ENCODE data around the gene RAB3GAP1. TPM values are rescaled to one million over a fixed set of nuclear protein-coding genes. Genes with fewer than 3 reads are reported as not detected.
A peak's percentile ranks its signal among the peaks of the same experiment; 100 is the strongest.

RAB3GAP1 gene
- polyA plus RNA-seq, 10 donors, result 31.2 to 43.6 (median 34.7) TPM

DNA sequence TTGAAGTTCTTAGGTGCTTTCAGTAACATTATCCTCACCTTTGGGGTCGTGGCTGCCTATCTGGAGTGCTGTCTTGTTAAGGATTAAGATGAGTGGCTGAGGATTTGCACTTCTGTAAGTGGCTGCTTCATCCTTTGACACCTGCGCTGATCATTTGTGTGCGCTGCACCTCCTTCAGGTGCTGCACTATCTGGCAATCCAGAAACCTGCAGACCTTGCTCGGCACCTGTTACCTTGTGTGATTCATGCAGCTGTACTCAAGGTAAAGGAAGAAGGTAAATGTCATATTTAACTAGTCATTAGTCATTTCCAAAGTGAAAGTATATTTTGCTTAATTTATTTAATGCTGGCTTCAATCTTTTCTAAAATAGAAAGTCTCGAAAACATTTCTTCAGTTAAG lies 110.3 kb downstream of the RAB3GAP1 start:
- DNase-seq, result no peak

GRCh38 chr2:135162786-135163185 lies 110.7 kb downstream of the RAB3GAP1 start:
- DNase-seq, result peak in 2 of 3 donors; percentile 7 to 11

GRCh38 chr2:135163306-135163705 lies 111.2 kb downstream of the RAB3GAP1 start:
- DNase-seq, result no peak

GRCh38 chr2:135163901-135164300 lies 111.8 kb downstream of the RAB3GAP1 start:
- no peak for DNase-seq

- DNase-seq, result no peak
These were observed 112.3 kb downstream of the RAB3GAP1 start for GRCh38 chr2:135164431-135164830.

DNA sequence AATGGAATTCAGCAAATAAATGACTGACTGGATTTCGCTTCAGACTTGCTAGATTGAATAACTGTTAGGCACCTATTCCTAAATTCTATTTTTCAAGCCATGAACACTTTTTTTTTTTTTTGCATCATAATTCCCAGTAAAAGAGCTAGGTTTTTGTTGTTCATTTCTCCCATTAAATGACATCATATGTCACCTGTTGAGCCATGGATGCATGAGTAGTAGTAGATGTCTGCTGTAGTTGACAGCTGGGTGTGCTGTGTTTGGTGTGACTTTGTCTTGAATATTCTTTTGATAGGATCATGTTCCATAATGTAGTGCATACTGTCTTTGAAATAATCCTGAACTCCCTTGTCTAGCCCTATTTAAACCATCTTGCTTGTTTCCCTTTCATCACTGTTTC lies 115.2 kb downstream of the RAB3GAP1 start:
- DNase-seq, result no peak

- no peak for DNase-seq
These were observed 116.2 kb downstream of the RAB3GAP1 start for GRCh38 chr2:135168204-135168856.

DNA sequence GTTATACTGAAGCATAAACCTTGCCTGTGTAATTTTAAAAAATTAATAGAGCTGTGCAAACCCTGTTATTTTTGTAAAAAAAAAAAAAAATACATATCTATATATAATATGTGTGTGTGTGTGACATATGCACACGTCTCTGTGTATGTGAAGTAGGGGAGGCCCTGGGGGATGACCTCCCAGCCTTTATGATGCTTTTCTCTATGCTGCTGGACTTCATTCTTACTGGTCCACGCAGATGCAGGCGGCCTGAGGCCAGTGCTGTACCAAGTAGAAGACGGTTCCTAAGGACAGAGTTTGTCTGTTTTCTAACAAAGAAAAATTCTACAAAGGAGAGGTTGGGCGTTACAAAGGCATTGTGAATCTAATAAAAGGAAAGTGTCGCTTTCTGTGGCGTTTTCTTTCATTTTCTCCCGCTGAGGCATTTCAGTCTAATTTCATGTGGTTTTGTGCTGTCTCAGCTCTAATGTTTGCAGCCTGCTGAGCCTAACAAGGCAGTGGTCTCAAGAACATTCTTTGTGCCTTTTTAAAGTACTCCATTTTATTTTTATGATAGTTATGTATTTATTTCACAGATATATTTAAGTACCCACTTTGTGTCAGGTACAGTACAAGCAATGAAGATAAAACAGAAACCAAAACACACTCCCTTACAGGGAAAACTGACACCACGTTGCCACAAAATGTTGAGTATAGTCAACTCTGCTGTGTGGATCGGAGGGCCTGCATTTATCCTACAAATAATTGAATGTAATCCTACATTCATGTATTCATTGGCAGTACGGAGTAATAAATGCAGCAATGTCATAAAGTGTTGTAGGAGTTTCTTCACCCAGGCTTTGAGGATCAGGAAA lies 118.0 kb downstream of the RAB3GAP1 start:
- DNase-seq, result no peak

- no peak for DNase-seq
These were observed 122.1 kb downstream of the RAB3GAP1 start for GRCh38 chr2:135174049-135174809.

DNA sequence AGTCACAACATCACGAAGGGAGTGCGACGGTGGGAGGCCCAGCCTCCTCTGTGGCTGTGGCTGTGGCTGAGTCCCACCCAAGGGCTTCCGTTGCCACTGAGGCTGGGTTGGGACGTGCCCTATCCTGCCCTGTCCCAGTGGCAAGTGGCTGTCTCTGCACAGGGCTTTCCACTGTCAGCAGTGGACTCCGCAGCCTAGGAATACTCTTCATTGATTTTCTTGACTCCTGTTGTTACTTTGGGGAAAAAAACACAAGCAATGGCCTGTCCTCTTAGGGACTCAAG lies 122.7 kb downstream of the RAB3GAP1 start:
- no peak for DNase-seq

GRCh38 chr2:135175177-135175576 lies 123.1 kb downstream of the RAB3GAP1 start:
- no peak for DNase-seq

DNA sequence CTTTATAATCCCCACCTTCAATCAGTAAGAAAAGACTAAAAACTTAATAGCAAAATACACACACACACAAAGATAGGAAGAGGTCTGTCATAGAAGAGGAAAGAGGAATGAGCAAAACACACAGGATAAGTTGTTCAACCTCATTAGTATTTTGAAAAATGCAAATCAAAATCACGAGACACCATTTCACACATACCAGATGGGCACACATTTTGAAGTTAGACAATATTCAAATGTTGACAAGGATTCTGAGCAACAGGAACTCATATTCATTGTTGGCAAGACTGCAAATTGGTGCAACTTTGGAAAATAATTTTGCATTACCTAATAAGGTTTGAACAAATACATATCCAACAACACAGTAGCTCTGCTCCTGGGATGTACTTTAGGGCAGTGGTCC lies 127.6 kb downstream of the RAB3GAP1 start:
- DNase-seq, result no peak

- no peak for DNase-seq
These were observed 130.1 kb downstream of the RAB3GAP1 start for GRCh38 chr2:135182190-135182589.

DNA sequence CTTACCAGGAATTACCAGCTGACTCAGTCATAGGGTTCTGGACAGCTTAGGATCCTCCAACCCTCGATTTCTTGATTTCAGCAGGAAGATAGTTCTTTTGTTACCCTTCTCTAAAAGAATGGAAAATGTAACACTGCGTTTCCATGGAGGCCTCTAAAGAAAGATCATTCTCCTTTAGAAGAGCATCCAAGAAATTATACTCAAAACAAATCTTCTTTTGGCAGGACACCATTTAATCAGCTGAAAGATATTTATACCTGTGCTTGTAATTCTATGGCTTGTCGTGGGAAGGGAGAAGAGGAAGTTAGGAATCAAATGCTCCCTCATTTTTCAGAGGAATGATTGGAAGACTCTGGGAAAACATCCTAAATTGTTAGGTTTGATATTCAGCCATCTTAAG lies 130.5 kb downstream of the RAB3GAP1 start:
- DNase-seq, result no peak

GRCh38 chr2:135183822-135184221 lies 131.7 kb downstream of the RAB3GAP1 start:
- DNase-seq, result no peak

GRCh38 chr2:135186054-135186453 lies 134.0 kb downstream of the RAB3GAP1 start:
- DNase-seq, result no peak

DNA sequence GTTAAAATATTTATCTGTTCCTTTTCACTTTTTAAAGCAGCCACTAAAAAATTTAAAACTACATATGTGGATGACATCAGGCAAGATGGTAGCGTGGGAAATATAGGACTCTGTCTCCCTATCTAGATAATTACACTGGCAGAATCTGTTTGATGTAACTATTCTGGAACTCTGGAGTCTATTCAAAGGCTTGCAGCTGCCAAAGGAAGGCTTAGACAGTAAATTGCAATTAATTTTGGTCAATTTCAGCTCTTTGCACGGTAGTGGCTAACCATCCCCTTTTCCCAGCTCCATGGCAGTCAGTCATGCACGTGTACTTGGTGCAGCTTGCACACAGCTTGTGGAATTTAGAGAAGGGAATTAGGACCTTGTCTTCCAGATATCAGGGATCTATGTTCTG lies 135.2 kb downstream of the RAB3GAP1 start:
- no peak for DNase-seq

- no peak for DNase-seq
These were observed 137.1 kb downstream of the RAB3GAP1 start for GRCh38 chr2:135189148-135189547.

DNA sequence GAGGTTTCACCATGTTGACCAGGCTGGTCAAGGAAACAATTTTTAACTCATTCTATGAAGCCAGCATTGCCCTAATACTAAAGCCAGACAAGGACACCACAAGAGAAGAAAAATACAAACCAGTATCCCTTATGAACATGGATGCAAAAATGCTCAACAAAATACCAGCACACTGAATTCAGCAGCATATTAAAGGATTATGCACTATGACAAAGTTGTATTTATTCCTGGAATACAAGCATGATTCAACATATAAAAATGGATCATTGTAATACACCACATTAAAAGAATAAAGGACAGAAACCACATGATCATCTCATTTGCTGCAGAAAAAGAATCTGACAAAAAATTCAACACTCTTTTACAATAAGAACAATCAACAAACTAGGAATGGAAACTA lies 138.7 kb downstream of the RAB3GAP1 start:
- no peak for DNase-seq

- DNase-seq, result no peak
These were observed 146.4 kb downstream of the RAB3GAP1 start for GRCh38 chr2:135198481-135198880.

GRCh38 chr2:135202751-135203150 lies 150.7 kb downstream of the RAB3GAP1 start:
- no peak for DNase-seq

DNA sequence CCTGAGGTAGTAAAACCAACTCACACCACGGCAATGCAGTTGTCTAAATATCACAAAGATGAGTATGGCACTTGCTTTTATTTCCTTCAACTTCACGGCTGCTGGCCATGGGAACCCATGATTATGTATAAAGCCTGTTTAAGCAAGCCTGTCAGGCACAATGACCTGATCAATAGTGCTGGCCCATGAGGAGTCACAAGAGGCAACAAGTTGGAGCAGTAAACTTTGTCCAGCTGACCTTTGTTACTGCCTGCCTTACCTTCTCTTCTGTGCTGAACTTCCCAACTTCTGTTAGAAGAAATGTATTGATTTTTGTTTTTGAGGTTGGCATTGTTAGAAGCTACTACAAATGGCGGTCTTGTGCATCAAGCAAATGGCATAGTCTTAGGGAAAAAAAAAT lies 151.9 kb downstream of the RAB3GAP1 start:
- no peak for DNase-seq

DNA sequence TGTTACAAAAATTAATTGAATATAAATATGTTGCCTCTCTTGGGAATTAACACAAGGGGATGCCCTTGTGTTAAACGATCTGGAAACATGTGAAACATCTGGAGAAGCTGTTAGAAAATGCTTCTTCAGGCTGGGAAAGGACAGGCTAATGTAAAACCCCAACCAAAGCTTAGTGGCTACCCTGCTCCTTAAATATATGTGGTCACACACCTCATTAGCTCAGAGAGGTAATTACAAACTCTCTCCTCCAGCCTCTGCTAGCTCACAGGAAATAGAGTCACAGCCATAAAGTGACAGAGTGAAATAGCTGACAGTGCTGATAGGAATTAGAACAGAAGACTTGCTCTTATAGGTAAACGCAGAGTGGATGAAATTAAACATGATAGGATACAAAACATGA lies 155.9 kb downstream of the RAB3GAP1 start:
- no peak for DNase-seq
